HPDE6-E6E7 (cell line): ENCODE results near the gene NRG3.
"Not testable (repeated sequence)": the region's sequence is repeated elsewhere in the genome, so short reads cannot be mapped to it uniquely, and the experiment has no call there.

Experiments
- DNase-seq: peaks from one replicate; pipeline ENCODE4 v3.0.0; 2011; ENCODE audit warnings: missing footprints; ENCODE audit errors: extremely low spot score

The NRG3 gene

DNA sequence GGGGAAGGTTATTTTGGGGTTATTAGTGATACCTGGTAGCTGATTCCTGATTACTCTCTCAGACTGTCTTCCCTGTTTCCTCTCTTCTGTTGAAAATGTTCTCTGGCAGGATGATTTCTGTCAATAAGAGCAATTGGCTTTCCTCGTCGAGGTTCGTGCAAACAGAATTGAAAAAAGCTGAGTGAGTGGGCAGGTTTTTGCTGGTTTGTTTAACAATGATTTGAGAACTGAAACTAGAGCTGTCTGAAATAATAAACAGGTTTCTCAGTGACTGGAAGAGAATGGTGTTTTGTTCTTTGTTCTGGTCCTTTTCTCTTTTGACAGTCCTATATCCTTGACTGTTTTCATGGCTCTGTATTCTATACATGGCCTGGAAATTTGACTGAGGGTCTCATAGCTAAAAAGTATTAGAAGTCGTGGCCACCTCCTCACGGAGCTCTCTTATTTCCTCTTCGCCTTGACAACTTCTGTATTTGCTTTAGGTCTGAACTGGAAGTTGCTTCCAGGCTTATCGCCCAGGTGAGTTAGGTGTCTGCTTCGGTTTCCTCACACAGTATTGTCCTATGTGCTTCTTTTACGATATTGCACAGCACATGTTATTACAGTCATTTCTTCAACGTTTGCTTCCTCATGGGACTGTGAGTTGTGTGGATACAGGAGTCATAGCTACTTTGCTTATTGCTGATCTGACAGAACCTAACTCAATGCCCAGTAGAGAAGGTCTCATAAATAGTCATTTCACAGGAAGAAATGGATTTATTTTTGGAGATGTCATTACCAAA, 403.6 kb downstream of the NRG3 start:
- no peak for DNase-seq

DNA sequence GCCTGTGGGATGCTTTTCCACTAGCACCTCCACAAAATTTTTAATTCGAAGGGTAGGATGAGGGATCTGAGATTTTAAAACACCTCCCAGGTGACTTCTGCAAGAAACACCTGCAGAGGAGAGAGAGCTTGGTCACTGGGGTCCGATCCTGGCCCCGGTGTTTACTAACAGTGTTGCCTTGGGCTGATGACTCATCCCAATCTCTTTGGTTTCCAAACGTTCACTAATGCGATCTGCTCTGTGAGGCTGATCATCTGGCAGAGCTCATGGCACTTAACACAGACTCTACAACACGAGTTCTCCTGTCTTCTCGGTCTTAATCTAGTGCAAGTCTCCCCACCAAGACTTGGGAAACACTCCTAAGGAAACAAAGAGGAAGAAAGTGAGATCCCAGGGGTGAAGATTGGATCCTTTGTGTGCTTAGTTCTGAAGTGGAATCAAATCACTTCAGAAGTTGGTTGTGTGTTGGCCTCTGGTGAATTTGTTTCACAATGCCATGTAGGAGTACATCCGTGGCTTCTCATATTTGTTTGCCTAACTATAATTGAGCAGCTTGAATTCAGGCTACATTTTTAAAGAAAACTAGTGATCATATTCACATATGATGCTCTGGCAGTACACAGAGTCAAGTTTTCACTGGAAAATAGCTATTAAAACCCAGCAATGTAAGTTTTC, 407.9 kb downstream of the NRG3 start:
- no peak for DNase-seq

DNA sequence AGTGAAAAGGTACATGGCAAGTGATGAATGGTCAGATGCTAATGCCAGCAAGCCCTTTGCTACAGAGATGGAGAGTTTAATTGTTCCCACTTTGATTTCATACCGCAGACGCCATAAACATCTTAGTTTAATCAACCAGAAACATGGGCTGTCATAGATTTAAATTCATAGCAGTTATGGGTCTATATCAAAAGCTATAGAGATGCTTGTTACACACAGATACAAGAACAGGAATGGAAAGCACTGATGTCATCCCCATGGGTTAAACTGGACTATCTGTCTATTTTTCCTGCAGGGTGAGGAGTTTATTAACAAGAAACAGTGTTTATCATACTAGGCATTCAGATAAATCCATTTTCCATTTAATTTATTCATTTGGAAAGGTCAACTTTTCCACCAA, 409.2 kb downstream of the NRG3 start:
- DNase-seq, result no peak

DNA sequence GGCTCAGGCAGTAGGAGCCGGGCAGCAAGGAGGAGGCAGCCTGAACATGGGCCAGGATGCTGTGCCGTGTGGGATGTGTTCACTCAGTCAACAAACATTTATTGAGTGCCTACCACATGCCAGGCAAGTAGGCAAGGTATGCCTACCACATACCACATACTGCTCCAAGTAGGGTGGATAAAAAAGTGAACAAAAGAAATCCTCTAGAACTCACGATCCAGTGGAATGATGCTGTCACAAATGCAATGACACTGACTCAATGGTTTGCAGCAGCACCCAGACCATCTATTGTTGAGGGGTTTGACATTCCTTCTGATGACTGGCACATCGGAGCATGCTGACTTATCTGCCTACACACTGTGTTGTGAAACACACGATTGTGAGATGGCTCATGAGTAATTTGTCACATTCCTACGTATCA, 413.5 kb downstream of the NRG3 start:
- no peak for DNase-seq

DNA sequence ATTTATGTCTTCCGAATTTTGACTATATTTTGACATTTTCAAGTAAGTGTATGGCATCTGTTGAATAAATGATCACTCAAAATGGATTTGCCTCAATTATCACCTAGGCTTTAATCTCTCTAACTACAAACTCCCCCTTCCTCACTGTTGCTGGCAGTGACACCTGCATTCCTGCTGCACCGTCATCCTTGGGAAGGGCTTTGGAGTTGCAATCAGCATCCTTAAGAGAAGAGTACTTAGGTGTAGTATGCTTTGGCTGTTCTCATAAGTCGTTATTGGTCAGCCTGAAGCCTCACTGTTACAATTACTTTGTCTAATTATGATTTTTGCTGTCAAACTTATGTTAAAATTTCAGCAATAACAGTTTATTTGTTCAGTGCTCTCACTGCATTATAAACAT, 415.0 kb downstream of the NRG3 start:
- DNase-seq, result no peak

DNA sequence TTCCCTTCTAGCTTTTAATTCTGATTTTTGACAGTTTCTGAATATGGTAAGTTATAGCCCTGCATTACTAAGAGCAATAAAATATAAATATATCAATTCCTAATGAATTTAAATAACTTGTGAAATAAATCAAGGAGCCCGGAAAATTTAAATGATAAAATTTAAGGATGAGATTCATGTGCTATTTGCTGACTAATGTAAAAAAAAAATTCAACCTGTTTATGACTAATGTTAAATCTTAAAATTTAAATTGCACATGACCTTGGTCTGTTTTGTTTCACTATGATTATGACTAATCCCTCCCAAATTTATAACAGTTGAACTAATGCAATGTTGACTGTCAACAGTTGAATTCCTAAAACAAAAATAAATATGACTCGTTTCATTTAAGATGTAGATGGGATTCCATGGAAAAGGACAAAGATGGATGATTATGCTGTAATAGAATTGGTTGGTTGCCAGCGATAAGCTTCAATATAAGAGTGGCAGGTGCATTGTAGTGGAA, 419.9 kb downstream of the NRG3 start:
- DNase-seq, result no peak

DNA sequence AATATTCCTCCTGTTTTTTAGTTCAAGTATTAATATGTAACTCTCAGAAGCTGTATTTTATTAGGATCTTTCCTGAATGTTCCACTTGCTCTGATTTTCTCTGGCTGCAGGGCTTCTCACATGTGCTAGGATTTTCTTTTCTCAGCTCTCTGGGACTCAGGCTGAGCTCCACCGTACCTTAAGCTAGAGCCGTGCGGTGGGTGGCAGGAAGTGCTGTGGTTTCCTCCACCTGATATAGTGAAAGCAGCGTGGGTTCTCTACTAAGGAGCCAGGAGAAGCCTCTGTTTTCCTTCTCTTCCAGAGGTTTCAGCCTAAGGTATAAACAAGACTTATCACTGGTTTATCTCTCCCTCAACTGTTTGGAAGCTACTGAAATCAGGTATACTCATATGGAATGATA, 433.6 kb downstream of the NRG3 start:
- no peak for DNase-seq

DNA sequence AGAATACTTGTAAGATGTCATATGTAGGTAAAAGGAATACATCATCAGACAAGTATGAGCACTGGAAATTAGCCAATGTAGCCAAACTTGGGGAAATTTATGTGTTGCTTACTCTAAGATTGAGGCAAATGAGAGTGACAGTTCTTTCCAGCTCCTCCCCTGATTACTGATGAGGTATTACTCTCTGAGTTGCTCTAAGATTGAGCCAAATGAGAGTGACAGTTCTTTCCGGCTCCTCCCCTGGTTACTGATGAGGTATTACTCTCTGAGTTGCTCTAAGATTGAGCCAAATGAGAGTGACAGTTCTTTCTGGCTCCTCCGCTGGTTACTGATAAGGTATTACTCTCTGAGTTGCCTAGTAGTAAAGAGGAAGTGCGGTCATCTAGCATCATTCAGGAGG, 435.8 kb downstream of the NRG3 start:
- no peak for DNase-seq

DNA sequence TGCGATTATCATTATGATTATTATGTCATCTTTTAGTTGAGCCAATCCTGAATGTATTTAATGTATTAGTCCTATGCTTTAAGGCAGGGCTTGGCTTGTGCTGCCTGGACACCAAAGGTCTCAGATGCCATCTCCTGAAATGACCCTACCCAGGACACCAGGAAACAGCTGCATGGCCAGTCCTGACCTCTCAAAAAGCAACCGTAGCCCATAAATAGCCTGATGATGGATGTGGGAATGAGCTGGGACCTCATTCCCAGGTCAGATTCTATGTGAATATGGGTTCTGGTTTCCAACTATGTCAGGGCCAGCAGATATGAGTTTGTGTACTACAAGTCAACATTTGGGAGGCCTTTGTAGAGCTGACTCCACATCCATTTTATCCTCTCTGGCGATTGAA, 438.4 kb downstream of the NRG3 start:
- DNase-seq, result no peak

DNA sequence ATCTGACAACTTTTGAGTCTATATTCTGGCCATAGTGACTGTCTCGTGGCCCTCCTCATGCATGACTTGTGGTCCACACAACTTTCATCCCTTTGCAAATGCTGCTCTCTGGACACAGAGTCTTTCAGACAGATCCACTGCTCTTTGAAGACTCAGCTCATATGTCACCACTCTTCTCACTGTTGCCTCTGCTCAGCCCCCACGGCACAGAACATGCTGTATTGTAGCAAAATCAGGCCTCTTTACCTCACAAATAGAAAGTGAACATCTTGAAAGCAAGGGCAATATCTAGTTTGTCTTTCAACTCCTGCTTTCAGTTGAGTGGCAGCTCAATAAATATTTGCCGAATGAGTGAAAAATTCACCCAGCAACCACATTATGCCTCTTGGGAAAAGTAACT, 443.5 kb downstream of the NRG3 start:
- DNase-seq, result no peak

DNA sequence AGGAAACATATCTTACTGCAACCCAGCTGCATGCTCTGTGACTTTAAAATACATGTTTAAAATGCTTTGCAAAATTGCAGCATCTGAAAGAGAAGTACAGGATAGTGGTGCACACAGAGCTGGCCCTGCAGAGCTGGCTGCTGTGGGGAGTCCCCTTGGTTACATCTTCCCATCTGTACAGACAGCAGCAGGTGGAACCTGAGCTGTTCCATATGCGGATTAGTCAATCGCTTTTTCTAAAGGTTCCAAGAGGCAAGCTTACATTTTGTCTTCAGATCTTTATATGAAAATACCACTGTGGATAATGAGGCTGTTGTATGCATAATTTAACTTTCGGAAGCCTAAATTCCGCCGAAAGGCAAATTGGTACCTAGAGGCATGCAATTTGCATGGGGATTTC, 444.1 kb downstream of the NRG3 start:
- no peak for DNase-seq

DNA sequence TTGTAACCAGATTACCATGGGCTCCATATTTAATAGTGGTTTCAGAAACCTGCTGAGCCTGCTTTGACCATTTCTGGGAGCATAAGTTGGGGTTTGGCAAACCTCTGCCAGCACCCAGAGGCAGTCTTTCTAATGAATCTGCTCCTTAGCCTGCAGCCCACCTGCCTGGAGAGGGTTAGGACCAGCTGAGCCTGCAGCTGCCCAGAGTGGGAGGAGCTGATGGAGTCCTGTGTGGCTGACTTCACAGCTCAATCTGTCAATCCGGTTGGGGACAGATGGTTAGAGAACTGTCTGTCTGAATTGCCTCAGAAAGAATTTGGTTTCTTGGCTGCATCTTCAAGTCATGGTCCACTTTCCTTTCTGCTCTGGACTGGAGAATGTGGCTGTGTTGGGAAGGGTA, 444.6 kb downstream of the NRG3 start:
- no peak for DNase-seq

DNA sequence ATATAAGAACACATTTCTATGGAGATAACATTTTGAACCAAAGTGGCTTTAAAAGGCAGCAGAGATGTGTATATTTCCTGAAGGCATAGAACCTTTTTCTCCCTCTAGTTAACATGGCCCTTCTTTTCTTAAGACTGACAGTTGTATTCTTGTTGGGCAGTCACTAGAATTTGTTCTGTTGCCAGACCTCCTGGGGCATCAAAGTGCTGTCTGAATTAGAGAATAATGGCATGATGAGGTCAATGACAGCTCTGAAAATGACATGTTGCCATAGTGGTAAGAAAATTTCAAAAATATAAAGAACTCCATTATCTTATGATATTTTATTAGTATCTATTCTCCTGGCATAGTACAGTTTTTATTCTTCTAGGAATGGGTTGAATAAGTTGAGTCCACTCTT, 446.7 kb downstream of the NRG3 start:
- DNase-seq, result no peak

DNA sequence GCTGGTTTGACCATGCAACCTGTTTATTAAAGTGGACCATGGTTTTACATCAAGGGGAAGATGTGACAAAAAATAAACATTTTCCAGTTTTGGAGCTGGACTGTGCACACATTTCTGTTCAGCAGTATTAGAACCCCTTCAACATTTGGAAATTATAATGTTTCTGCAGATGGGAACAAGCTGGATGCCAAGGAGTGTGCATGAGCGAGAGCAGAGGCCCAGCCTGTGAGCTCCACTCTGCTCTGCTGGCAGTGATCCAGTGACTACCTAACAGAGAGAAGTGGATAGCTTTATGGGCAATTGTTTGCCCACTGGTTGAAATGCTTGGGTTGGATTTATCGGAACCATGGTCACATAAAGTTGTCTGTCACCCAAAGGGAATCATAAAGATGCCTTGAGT, 456.7 kb downstream of the NRG3 start:
- no peak for DNase-seq

DNA sequence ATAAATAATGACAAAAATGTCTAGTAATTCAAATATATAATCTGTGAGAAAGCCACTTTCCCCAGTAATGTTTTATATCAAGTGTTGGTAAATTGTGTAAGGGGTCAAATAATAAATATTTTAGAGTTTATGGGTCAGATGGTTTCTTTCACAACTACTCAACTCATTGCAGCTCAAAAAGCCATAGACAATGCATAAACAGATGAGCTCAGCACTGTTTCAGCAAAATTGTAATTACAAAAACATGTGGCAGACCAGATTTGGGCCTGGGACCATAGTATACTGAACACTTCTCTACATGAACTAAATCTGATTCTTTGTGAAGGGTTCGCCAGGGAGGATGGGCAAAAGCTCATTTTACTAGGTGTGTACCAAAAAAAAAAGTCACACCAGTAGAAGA, 460.8 kb downstream of the NRG3 start:
- no peak for DNase-seq

DNA sequence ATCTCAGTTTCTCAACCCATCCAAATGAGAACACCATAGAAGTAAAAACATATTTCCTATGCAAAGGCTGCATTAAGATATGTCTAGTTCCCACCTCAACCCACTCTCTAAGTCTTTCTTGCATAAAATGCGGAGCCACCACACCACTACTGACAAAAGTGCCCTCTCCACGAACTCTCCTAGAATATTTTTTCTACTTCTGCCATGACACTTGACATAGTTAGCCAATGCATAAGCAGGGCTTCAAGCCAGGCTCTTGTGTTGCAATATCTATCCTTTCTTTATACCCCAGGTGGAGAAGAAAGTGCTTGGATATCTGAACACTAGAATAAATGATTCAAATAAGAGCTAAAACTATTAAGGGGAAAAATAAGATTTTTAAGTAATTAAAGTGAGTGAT, 465.2 kb downstream of the NRG3 start:
- no peak for DNase-seq

DNA sequence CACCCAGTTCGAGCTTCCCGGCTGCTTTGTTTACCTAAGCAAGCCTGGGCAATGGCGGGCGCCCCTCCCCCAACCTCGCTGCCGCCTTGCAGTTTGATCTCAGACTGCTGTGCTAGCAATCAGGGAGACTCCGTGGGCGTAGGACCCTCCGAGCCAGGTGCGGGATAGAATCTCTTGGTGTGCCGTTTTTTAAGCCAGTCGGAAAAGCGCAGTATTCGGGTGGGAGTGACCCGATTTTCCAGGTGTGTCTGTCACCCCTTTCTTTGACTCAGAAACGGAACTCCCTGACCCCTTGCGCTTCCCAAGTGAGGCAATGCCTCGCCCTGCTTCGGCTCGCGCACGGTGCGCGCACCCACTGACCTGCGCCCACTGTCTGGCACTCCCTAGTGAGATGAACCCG, 474.6 kb downstream of the NRG3 start:
- not testable (repeated sequence) for DNase-seq

DNA sequence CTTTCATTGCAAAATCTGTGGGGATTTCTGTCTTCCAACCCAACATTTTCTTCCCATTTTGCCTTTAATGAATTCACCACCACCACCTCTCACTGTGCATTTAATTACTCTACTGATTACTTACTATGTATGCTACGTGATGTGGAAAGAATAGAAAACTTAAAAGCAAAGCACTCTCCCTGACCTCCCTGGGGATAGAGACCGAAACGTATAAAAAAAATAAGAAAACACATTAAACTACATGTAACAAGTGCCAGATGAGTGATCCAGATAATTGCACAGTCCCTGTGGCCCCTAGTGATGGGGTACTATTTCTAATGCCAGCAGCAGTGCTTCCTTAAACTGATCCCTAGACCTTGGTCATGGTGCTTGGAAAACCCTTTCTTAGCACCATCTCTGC, 478.4 kb downstream of the NRG3 start:
- DNase-seq, result no peak

DNA sequence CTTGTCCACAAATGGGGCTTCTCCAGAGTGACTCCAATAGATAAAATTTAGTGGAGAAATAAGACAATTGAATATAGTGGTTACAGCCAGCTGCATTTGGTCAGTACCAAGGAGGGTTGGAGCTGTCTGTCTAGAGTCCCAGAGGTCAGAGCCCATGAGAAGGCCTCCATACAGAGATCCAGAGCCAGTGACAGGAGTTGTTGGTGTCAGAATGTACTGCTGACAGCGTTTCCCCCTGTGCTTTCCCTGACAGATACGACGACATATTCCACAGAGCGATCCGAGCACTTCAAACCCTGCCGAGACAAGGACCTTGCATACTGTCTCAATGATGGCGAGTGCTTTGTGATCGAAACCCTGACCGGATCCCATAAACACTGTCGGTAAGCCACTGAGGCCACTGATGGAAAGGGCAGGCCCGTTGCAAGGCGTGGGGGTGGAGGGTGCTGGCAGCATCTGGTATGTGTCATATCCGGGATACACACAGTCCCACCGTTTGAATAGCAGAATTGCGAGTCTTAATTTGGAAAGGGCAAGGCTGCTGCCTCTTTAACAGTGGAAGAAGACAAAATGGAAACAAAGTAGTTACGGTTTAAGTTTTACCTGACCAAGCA, 483.6 kb downstream of the NRG3 start:
- DNase-seq, result no peak

DNA sequence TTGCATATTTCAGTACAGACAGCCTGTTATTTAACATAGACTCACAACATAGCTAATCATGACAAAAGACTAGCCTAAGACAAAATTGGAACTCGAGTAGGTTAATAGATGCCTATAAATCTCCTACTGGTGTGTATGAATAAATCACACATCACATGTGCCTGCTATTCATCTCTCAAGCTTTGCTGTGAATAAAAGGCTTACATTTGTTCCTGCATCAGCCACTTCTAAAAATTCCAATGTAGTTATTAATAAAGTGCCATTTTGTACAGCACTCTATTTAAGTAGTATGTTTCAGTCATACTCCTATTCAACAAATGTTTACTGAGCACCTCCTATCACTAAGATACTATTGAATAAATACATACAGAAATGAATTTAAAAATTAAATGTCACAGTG, 486.3 kb downstream of the NRG3 start:
- no peak for DNase-seq

DNA sequence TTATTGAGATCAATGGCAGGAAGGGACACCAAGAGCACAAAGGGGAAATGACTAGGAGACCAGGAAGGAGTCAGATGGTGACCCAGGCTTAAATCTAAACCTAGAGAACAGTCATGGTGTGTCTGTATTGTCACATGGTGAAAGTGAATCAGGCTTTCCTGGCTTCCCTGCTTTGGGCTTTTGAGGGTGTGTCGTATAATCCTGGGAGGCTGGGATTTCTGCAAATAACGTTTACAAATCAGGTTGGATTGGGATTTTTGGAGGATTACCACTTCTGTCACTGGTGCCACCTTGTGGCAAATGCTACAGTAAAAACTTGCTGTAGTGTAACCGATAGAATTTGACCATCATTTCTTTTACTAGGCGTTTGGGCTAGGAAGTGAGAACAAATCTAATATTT, 502.6 kb downstream of the NRG3 start:
- no peak for DNase-seq

DNA sequence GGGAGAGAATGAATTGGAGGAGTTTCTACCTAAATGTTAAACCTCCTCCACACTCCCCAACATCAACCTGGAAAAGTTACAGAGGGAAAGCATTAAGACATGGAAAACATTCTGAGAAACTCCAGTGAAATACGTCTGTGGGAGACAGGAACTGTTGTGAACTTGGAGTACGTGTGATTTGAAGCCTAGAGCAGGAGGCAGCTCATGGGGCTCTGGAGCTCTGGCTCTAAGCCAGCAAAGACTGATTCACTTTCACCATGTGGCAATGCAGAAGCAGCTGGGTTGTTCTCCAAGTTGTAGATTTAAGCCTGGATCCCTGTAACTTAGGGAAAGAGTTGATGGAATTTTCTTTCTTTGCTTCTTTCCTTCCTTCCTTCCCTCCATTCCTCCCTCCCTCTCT, 503.2 kb downstream of the NRG3 start:
- DNase-seq, result no peak

DNA sequence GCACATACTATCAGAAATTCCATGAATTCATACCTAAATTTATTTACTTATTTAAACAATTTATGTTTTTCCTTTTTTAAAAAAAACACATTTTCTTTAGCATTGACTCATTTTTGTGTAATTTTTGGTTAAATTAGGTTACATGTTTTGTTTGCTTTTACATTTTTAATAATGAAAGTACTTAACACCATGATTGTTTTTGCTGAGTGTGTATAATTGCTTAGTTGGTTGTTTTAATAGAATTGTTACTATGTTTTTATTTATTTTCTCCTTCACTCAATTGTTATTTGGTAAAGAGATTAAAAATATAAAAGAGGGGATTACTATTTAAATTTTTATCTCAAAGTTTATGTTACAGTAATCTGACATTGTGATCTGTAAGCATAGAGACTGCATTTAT, 508.4 kb downstream of the NRG3 start:
- no peak for DNase-seq
